ENCODE data around the gene PPIE.

GRCh38 chr1:39808784-39809517 is 70.3 kb downstream of the PPIE start:
- no peak for TF ChIP-seq CTCF (conservative IDR thresholded peaks at IDR 0.05; ENCODE audit: low read length)
- TF ChIP-seq EZH2phosphoT487 (IDR thresholded peaks at IDR 0.05; ENCODE audit: borderline replicate concordance, low read depth, low read length), result no peak
